NCI-H2171 (cell line): Measurements from ENCODE around the gene WNT2.

Experiments used
- DNase-seq: peaks from one replicate; lab custom pipeline; 2025; lab: John Stamatoyannopoulos, UW

WNT2 gene

GRCh38 chr7:117322741-117323304 is at the start of gene WNT2:
TSS of gene WNT2 (minus strand) at chr7:117323058. CDS start at chr7:117322989, 69 bp downstream.
- no peak for DNase-seq

- no peak for DNase-seq
These were observed 49.2 kb upstream of the WNT2 start for GRCh38 chr7:117372073-117372472.

GRCh38 chr7:117364339-117365080 is 41.7 kb upstream of the WNT2 start:
- no peak for DNase-seq

- DNase-seq: no peak
These were observed 39.5 kb upstream of the WNT2 start for GRCh38 chr7:117362294-117362888.

- no peak for DNase-seq
These were observed 27.2 kb upstream of the WNT2 start for GRCh38 chr7:117350027-117350426.

- no peak for DNase-seq
These were observed 26.7 kb upstream of the WNT2 start for GRCh38 chr7:117349570-117349969.

- DNase-seq: no peak
These were observed 25.3 kb upstream of the WNT2 start for GRCh38 chr7:117347962-117348672.

GRCh38 chr7:117347480-117347879 is 24.6 kb upstream of the WNT2 start:
- DNase-seq: no peak

- no peak for DNase-seq
These were observed 23.3 kb upstream of the WNT2 start for GRCh38 chr7:117346161-117346560.

GRCh38 chr7:117338020-117338419 is 15.2 kb upstream of the WNT2 start:
- no peak for DNase-seq

GRCh38 chr7:117333168-117333567 is 10.3 kb upstream of the WNT2 start:
- no peak for DNase-seq

- DNase-seq: no peak
These were observed 9.2 kb upstream of the WNT2 start for GRCh38 chr7:117332031-117332430.

GRCh38 chr7:117325836-117326235 is 3.0 kb upstream of the WNT2 start:
- DNase-seq: no peak

GRCh38 chr7:117324960-117325359 is 2.1 kb upstream of the WNT2 start:
- DNase-seq: no peak

- no peak for DNase-seq
These were observed 1.2 kb upstream of the WNT2 start for GRCh38 chr7:117323851-117324711.

- no peak for DNase-seq
These were observed 520 bp upstream of the WNT2 start for GRCh38 chr7:117323305-117323850.

GRCh38 chr7:117320523-117320922 is 2.3 kb downstream of the WNT2 start:
- no peak for DNase-seq

GRCh38 chr7:117319181-117319580 is 3.7 kb downstream of the WNT2 start:
- DNase-seq: no peak

- no peak for DNase-seq
These were observed 9.3 kb downstream of the WNT2 start for GRCh38 chr7:117313582-117313981.

GRCh38 chr7:117312593-117313580 is 10.0 kb downstream of the WNT2 start:
- no peak for DNase-seq
